ENCODE results near the gene GDAP1L1.

GDAP1L1 gene

DNA sequence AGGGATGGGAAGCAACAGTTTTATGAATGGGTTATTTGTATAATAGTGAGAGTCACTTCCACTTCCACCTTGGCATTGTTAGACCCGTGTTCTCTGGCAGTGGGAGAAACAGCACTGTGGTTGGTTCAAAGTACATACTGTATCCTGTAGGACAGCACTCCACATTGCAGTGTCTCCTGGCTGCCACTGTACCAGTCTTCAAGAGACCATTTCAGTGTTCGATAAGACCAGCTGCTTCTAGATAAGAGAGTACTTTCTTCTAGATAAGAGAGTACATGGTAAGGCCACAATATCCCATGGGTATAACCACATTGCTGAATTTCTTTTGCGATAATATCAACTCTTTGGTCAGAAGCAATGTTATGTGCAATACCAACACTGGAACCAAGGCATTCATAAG, 35.1 kb downstream of the GDAP1L1 start:
- H3K9ac ChIP-seq (ENCODE audit: low read depth, low read length), result no peak overlapping the region
- H3K79me2 ChIP-seq (ENCODE audit: insufficient read depth, low read length), result no peaks in the 10 kb centered on the region
- H3K4me3 ChIP-seq (ENCODE audit: low read depth in 1 of 2, low read length in 2 of 2), result no peak overlapping the region
- H3K4me2 ChIP-seq (ENCODE audit: insufficient read depth, low read length), result no peak overlapping the region
- DNase-seq, result no peak
- peaks cover 10% of the 10 kb centered on the region; the same call in 1 of the 2 replicates for H4K20me1 ChIP-seq (ENCODE audit: insufficient read depth, low read length)
- no peak overlapping the region for H3K27ac ChIP-seq (ENCODE audit: low read length)
- no peaks in the 10 kb centered on the region for H3K4me1 ChIP-seq (ENCODE audit: insufficient read depth, low read length)
- H3K36me3 ChIP-seq (ENCODE audit: insufficient read depth, low read length), result no peaks in the 10 kb centered on the region
- TF ChIP-seq CTCF (IDR thresholded peaks at IDR 0.05; ENCODE audit: borderline replicate concordance, extremely low read depth, low read length, poor library complexity, severe bottlenecking) (no peak), EZH2 (IDR thresholded peaks at IDR 0.05; ENCODE audit: borderline replicate concordance, low read depth, low read length, severe bottlenecking) (no peak)
- no peaks in the 10 kb centered on the region for H3K9me3 ChIP-seq (ENCODE audit: insufficient read depth, low read length, severe bottlenecking)
- ATAC-seq (ENCODE audit: insufficient read depth, low read depth), result no peak
- no peak overlapping the region for H2AFZ ChIP-seq (ENCODE audit: low read depth, low read length)
- H3K27me3 ChIP-seq (ENCODE audit: insufficient read depth, low read length, poor library complexity), result no peaks in the 10 kb centered on the region

DNA sequence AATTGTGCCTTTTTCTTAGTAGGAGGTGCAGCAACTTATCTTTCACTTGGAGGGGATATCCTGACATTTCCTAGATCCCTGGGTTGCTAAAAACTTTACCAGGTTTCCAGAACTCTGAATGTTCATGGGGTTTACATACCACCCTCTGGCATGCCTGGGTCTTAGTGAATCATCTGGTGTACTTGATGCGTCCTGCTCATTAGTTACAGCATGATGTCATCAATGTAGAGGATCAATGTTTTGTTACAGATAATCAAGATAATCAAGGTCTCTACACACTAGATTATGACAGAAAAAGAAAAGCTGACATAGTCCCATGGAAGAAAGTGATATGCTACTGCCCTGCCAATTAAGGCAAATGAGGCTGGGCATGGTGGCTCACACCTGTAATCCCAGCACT, 36.9 kb downstream of the GDAP1L1 start:
- peaks cover 10% of the 10 kb centered on the region; the same call in 1 of the 2 replicates for H4K20me1 ChIP-seq (ENCODE audit: insufficient read depth, low read length)
- no peaks in the 10 kb centered on the region for H3K36me3 ChIP-seq (ENCODE audit: insufficient read depth, low read length)
- H3K27me3 ChIP-seq (ENCODE audit: insufficient read depth, low read length, poor library complexity), result no peaks in the 10 kb centered on the region
- H3K9me3 ChIP-seq (ENCODE audit: insufficient read depth, low read length, severe bottlenecking), result peaks cover 4% of the 10 kb centered on the region
- no peak for TF ChIP-seq EZH2 (IDR thresholded peaks at IDR 0.05; ENCODE audit: borderline replicate concordance, low read depth, low read length, severe bottlenecking)
- TF ChIP-seq CTCF (IDR thresholded peaks at IDR 0.05; ENCODE audit: borderline replicate concordance, extremely low read depth, low read length, poor library complexity, severe bottlenecking), result no peak
- H3K4me2 ChIP-seq (ENCODE audit: insufficient read depth, low read length), result no peak overlapping the region
- ATAC-seq (ENCODE audit: insufficient read depth, low read depth) (no peak), DNase-seq (no peak)
- H3K79me2 ChIP-seq (ENCODE audit: insufficient read depth, low read length), result no peaks in the 10 kb centered on the region
- no peak overlapping the region for H3K9ac ChIP-seq (ENCODE audit: low read depth, low read length)
- no peaks in the 10 kb centered on the region for H3K4me1 ChIP-seq (ENCODE audit: insufficient read depth, low read length)
- H3K4me3 ChIP-seq (ENCODE audit: low read depth in 1 of 2, low read length in 2 of 2), result no peak overlapping the region
- no peak overlapping the region for H2AFZ ChIP-seq (ENCODE audit: low read depth, low read length)
- no peak overlapping the region for H3K27ac ChIP-seq (ENCODE audit: low read length)

- Histone ChIP-seq H3K36me3 (ENCODE audit: insufficient read depth, low read length) (no peaks in the 10 kb centered on the region), H3K27ac (ENCODE audit: low read length) (no peak overlapping the region), H3K4me1 (ENCODE audit: insufficient read depth, low read length) (no peaks in the 10 kb centered on the region), H3K9ac (ENCODE audit: low read depth, low read length) (no peak overlapping the region), H2AFZ (ENCODE audit: low read depth, low read length) (no peak overlapping the region), H3K4me3 (ENCODE audit: low read depth in 1 of 2, low read length in 2 of 2) (no peak overlapping the region), H3K27me3 (ENCODE audit: insufficient read depth, low read length, poor library complexity) (no peaks in the 10 kb centered on the region), H4K20me1 (ENCODE audit: insufficient read depth, low read length) (0 out of 2 replicates have a peak, but pooled peaks cover 3% of the 10 kb centered on the region), H3K79me2 (ENCODE audit: insufficient read depth, low read length) (no peaks in the 10 kb centered on the region), H3K4me2 (ENCODE audit: insufficient read depth, low read length) (no peak overlapping the region), H3K9me3 (ENCODE audit: insufficient read depth, low read length, severe bottlenecking) (peaks cover 4% of the 10 kb centered on the region)
- TF ChIP-seq CTCF (IDR thresholded peaks at IDR 0.05; ENCODE audit: borderline replicate concordance, extremely low read depth, low read length, poor library complexity, severe bottlenecking) (no peak), EZH2 (IDR thresholded peaks at IDR 0.05; ENCODE audit: borderline replicate concordance, low read depth, low read length, severe bottlenecking) (no peak)
- no peak for ATAC-seq (ENCODE audit: insufficient read depth, low read depth)
- DNase-seq, result no peak
Observed at GRCh38 chr20:44287272-44288097, 40.4 kb downstream of the GDAP1L1 start.
